Measurements from ENCODE around the gene IFIH1. TPM values are rescaled to one million over a fixed set of nuclear protein-coding genes. Genes with fewer than 3 reads are reported as not detected.

Gene IFIH1
- total and polyA plus RNA-seq, 2 experiments from 2014 or later = 1.2 to 2.5 TPM

DNA sequence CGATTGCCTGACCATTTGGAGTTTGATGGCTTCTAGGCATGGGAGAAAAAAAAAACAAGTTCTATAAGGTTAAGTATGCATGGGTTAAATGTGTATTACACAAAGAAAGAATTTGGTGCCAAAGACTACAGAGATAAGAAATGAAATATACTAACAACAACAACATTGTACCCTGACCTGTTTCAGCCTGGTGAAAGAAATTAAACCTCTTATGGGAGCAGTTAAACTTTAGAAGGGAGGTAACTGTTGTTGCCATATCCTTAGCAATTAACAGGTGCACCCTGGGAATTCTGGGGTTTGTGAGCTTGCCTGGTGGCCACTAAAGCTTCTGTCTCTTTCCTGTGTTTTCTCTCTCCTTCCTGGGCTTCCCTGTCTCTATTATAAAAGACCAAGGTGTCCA is 6.5 kb upstream of the IFIH1 start (continued):
- TF ChIP-seq, protein P1, sequence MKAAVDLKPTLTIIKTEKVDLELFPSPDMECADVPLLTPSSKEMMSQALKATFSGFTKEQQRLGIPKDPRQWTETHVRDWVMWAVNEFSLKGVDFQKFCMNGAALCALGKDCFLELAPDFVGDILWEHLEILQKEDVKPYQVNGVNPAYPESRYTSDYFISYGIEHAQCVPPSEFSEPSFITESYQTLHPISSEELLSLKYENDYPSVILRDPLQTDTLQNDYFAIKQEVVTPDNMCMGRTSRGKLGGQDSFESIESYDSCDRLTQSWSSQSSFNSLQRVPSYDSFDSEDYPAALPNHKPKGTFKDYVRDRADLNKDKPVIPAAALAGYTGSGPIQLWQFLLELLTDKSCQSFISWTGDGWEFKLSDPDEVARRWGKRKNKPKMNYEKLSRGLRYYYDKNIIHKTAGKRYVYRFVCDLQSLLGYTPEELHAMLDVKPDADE (IDR thresholded peaks at IDR 0.05) = no peak
- no peak for TF ChIP-seq JUNB (IDR thresholded peaks at IDR 0.05; ENCODE audit: unreplicated experiment)
- no peak for TF ChIP-seq POLR2AphosphoS5 (IDR thresholded peaks at IDR 0.05; ENCODE audit: low read depth)
- no peak for TF ChIP-seq ZNF114 (CRISPR knock-in tag; IDR thresholded peaks at IDR 0.05)
- TF ChIP-seq, protein P2, sequence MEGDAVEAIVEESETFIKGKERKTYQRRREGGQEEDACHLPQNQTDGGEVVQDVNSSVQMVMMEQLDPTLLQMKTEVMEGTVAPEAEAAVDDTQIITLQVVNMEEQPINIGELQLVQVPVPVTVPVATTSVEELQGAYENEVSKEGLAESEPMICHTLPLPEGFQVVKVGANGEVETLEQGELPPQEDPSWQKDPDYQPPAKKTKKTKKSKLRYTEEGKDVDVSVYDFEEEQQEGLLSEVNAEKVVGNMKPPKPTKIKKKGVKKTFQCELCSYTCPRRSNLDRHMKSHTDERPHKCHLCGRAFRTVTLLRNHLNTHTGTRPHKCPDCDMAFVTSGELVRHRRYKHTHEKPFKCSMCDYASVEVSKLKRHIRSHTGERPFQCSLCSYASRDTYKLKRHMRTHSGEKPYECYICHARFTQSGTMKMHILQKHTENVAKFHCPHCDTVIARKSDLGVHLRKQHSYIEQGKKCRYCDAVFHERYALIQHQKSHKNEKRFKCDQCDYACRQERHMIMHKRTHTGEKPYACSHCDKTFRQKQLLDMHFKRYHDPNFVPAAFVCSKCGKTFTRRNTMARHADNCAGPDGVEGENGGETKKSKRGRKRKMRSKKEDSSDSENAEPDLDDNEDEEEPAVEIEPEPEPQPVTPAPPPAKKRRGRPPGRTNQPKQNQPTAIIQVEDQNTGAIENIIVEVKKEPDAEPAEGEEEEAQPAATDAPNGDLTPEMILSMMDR (conservative IDR thresholded peaks at IDR 0.05; ENCODE audit: low read depth in 2 of 2) = no peak

DNA sequence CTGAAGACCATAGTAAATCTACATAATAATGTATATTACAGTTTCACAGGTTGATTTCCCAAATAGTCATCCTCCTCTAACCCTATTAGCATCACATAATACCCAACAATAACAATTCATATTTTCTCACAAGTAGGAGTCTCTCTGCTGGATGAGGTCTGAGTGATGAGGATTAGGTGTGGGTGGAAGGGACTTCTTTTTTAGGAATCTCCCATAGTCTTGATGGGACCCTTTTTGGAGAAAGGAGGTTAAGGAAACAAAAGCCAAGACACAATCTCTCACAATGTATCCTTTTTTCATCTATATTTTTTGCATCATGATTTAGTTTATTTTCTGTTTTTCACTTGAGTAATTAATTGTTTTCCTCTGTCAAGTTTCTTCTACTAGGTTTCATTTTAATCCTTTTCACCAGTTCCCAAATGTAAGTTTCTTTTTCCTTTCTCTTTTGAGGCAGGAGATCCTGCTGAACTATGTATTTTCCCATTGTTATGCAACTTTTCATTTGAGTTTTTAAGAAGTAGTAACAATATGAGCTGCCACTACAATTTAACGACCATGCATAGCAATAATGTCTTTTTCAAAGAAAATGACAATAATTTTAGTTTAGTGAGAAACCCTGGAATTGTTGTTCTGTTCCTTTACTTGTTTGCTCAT is 2.5 kb upstream of the IFIH1 start:
- H3K79me2 ChIP-seq (replicated peaks; ENCODE audit: insufficient read depth) = no peaks in the 10 kb centered on the region
- H3K4me2 ChIP-seq = peak overlapping the region; percentile 39
- no peak overlapping the region for H3K27ac ChIP-seq (ENCODE audit: low read depth)
- H3K36me3 ChIP-seq (ENCODE audit: insufficient read depth) = no peaks in the 10 kb centered on the region
- no peaks in the 10 kb centered on the region for H3K9me2 ChIP-seq (ENCODE audit: insufficient read depth)
- TF ChIP-seq, protein P3, sequence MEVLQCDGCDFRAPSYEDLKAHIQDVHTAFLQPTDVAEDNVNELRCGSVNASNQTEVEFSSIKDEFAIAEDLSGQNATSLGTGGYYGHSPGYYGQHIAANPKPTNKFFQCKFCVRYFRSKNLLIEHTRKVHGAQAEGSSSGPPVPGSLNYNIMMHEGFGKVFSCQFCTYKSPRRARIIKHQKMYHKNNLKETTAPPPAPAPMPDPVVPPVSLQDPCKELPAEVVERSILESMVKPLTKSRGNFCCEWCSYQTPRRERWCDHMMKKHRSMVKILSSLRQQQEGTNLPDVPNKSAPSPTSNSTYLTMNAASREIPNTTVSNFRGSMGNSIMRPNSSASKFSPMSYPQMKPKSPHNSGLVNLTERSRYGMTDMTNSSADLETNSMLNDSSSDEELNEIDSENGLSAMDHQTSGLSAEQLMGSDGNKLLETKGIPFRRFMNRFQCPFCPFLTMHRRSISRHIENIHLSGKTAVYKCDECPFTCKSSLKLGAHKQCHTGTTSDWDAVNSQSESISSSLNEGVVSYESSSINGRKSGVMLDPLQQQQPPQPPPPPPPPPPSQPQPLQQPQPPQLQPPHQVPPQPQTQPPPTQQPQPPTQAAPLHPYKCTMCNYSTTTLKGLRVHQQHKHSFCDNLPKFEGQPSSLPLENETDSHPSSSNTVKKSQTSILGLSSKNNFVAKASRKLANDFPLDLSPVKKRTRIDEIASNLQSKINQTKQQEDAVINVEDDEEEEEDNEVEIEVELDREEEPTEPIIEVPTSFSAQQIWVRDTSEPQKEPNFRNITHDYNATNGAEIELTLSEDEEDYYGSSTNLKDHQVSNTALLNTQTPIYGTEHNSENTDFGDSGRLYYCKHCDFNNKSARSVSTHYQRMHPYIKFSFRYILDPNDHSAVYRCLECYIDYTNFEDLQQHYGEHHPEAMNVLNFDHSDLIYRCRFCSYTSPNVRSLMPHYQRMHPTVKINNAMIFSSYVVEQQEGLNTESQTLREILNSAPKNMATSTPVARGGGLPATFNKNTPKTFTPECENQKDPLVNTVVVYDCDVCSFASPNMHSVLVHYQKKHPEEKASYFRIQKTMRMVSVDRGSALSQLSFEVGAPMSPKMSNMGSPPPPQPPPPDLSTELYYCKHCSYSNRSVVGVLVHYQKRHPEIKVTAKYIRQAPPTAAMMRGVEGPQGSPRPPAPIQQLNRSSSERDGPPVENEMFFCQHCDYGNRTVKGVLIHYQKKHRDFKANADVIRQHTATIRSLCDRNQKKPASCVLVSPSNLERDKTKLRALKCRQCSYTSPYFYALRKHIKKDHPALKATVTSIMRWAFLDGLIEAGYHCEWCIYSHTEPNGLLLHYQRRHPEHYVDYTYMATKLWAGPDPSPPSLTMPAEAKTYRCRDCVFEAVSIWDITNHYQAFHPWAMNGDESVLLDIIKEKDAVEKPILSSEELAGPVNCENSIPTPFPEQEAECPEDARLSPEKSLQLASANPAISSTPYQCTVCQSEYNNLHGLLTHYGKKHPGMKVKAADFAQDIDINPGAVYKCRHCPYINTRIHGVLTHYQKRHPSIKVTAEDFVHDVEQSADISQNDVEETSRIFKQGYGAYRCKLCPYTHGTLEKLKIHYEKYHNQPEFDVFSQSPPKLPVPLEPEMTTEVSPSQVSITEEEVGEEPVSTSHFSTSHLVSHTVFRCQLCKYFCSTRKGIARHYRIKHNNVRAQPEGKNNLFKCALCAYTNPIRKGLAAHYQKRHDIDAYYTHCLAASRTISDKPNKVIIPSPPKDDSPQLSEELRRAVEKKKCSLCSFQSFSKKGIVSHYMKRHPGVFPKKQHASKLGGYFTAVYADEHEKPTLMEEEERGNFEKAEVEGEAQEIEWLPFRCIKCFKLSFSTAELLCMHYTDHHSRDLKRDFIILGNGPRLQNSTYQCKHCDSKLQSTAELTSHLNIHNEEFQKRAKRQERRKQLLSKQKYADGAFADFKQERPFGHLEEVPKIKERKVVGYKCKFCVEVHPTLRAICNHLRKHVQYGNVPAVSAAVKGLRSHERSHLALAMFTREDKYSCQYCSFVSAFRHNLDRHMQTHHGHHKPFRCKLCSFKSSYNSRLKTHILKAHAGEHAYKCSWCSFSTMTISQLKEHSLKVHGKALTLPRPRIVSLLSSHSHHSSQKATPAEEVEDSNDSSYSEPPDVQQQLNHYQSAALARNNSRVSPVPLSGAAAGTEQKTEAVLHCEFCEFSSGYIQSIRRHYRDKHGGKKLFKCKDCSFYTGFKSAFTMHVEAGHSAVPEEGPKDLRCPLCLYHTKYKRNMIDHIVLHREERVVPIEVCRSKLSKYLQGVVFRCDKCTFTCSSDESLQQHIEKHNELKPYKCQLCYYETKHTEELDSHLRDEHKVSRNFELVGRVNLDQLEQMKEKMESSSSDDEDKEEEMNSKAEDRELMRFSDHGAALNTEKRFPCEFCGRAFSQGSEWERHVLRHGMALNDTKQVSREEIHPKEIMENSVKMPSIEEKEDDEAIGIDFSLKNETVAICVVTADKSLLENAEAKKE (CRISPR knock-in tag; IDR thresholded peaks at IDR 0.05) = no peak
- TF ChIP-seq, protein P4, sequence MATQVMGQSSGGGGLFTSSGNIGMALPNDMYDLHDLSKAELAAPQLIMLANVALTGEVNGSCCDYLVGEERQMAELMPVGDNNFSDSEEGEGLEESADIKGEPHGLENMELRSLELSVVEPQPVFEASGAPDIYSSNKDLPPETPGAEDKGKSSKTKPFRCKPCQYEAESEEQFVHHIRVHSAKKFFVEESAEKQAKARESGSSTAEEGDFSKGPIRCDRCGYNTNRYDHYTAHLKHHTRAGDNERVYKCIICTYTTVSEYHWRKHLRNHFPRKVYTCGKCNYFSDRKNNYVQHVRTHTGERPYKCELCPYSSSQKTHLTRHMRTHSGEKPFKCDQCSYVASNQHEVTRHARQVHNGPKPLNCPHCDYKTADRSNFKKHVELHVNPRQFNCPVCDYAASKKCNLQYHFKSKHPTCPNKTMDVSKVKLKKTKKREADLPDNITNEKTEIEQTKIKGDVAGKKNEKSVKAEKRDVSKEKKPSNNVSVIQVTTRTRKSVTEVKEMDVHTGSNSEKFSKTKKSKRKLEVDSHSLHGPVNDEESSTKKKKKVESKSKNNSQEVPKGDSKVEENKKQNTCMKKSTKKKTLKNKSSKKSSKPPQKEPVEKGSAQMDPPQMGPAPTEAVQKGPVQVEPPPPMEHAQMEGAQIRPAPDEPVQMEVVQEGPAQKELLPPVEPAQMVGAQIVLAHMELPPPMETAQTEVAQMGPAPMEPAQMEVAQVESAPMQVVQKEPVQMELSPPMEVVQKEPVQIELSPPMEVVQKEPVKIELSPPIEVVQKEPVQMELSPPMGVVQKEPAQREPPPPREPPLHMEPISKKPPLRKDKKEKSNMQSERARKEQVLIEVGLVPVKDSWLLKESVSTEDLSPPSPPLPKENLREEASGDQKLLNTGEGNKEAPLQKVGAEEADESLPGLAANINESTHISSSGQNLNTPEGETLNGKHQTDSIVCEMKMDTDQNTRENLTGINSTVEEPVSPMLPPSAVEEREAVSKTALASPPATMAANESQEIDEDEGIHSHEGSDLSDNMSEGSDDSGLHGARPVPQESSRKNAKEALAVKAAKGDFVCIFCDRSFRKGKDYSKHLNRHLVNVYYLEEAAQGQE (IDR thresholded peaks at IDR 0.05; ENCODE audit: unreplicated experiment) = no peak
- no peak for TF ChIP-seq ZNF114 (CRISPR knock-in tag; IDR thresholded peaks at IDR 0.05)
- no peak for TF ChIP-seq EZH2phosphoT487 (IDR thresholded peaks at IDR 0.05; ENCODE audit: unreplicated experiment)
- no peak for TF ChIP-seq POLR2AphosphoS5 (IDR thresholded peaks at IDR 0.05; ENCODE audit: low read depth)
- no peak for TF ChIP-seq STAT1 (IDR thresholded peaks at IDR 0.05; ENCODE audit: unreplicated experiment)
- peaks cover 22% of the 10 kb centered on the region for H3K4me1 ChIP-seq (ENCODE audit: insufficient read depth)
- Mint-ChIP-seq H3K36me3 (ENCODE audit: low read depth) (0 out of 3 replicates have a peak, but pooled peaks cover 3% of the 10 kb centered on the region), H3K27me3 (ENCODE audit: insufficient read depth, low read depth, poor library complexity) (peaks cover 8% of the 10 kb centered on the region), H3K27ac (no peak overlapping the region), H3K4me1 (peaks cover 26% of the 10 kb centered on the region), H3K4me3 (peak overlapping the region; percentile 9; the same call in 2 of the 3 replicates), H3K9me3 (no peaks in the 10 kb centered on the region)
- no peaks in the 10 kb centered on the region for H4K20me1 ChIP-seq (replicated peaks; ENCODE audit: insufficient read depth)
- no peaks in the 10 kb centered on the region for H3F3A ChIP-seq (replicated peaks; ENCODE audit: low read depth)
- no peak overlapping the region for H2AFZ ChIP-seq
- DNase-seq (ENCODE audit: low spot score) = no peak
- peaks cover 12% of the 10 kb centered on the region for H3K27me3 ChIP-seq (ENCODE audit: insufficient read depth)
- H3K4me3 ChIP-seq = no peak overlapping the region
- no peak for ATAC-seq

Measured in GM23338 (cell line).